Measurements from ENCODE around the gene VN1R5.
"Not testable (repeated sequence)": the region's sequence is repeated elsewhere in the genome, so short reads cannot be mapped to it uniquely, and the experiment has no call there.

- TF ChIP-seq POLR2AphosphoS5, POLR2A (IDR thresholded peaks at IDR 0.05; ENCODE audit: low read depth, low read length): not testable (repeated sequence)
Observed at GRCh38 chr1:247255772-247256171, at the start of gene VN1R5.
